WTC11 (cell line): Measurements from ENCODE around the gene OBI1. TPM values are rescaled to one million over a fixed set of nuclear protein-coding genes. Genes with fewer than 3 reads are reported as not detected.

Experiments
- ATAC-seq: fragments of 200-7000 bp; cut with Tn5 transposase; 2 replicates; pipeline ENCODE4 v1.10.0; 2021; ENCODE audit warnings: mild to moderate bottlenecking, moderate library complexity
- CTCF ChIA-PET: fragments of 300-600 bp; sonication (Branson Sonifier 250); formaldehyde crosslinking; loops from one replicate; lab custom pipeline; 2021; ENCODE audit warnings: antibody characterized with exemption; lab: Charles Lee
- POLR2A ChIA-PET: fragments of 350-600 bp; sonication (Branson Sonifier 250); formaldehyde crosslinking; loops from one replicate; lab custom pipeline; 2021; ENCODE audit warnings: antibody characterized with exemption; lab: Charles Lee
- DNase-seq: peaks from one replicate; pipeline ENCODE4 v3.0.0; 2021; ENCODE audit warnings: low spot score
- H3K27ac Mint-ChIP-seq: 2 replicates; pipeline ENCODE4 v1.8.0; 2021; ENCODE audit warnings: mixed read lengths
- H3K27me3 Mint-ChIP-seq: 2 replicates; pipeline ENCODE4 v1.8.0; 2021; ENCODE audit warnings: low read depth, mild to moderate bottlenecking, moderate library complexity, mixed read lengths
- H3K36me3 Mint-ChIP-seq: 2 replicates; pipeline ENCODE4 v1.8.0; 2021; ENCODE audit warnings: mixed read lengths
- H3K4me1 Mint-ChIP-seq: 2 replicates; pipeline ENCODE4 v1.8.0; 2022; ENCODE audit warnings: mixed read lengths
- H3K4me3 Mint-ChIP-seq: 2 replicates; pipeline ENCODE4 v1.8.0; 2021; ENCODE audit warnings: mild to moderate bottlenecking, moderate library complexity, mixed read lengths
- H3K9me3 Mint-ChIP-seq: 2 replicates; pipeline ENCODE4 v1.8.0; 2021; ENCODE audit warnings: mixed read lengths
- EMX1 ChIP-seq: fragments of 250-450 bp; sonication (Bioruptor Pico); IDR thresholded peaks from 2 replicates; pipeline ENCODE4 v1.8.0; 2021; ENCODE audit warnings: mild to moderate bottlenecking
- GABPB1 ChIP-seq: sonication (generic); formaldehyde crosslinking; IDR thresholded peaks from 2 replicates; pipeline ENCODE4 v1.8.1; 2023; ENCODE audit warnings: mild to moderate bottlenecking, missing genetic modification reagents
- GTF2I ChIP-seq: fragments of 250-450 bp; sonication (Bioruptor Pico); conservative IDR thresholded peaks from 2 replicates; pipeline ENCODE4 v1.4.0; 2021; ENCODE audit warnings: mild to moderate bottlenecking
- HMGA2 ChIP-seq: fragments of 250-450 bp; sonication (Bioruptor Pico); IDR thresholded peaks from 2 replicates; pipeline ENCODE4 v1.4.0; 2021; ENCODE audit warnings: mild to moderate bottlenecking, moderate library complexity
- IRF1 ChIP-seq: sonication (generic); formaldehyde crosslinking; IDR thresholded peaks from 2 replicates; pipeline ENCODE4 v1.8.0; 2023; ENCODE audit warnings: missing genetic modification reagents
- MAX ChIP-seq: sonication (generic); formaldehyde crosslinking; IDR thresholded peaks from 2 replicates; pipeline ENCODE4 v1.8.0; 2022; ENCODE audit warnings: mild to moderate bottlenecking, missing genetic modification reagents
- NR1H2 ChIP-seq: sonication (generic); formaldehyde crosslinking; IDR thresholded peaks from 2 replicates; pipeline ENCODE4 v1.9.0; 2021; ENCODE audit warnings: mild to moderate bottlenecking, moderate library complexity, missing genetic modification reagents
- PRDM15 ChIP-seq: sonication (generic); formaldehyde crosslinking; IDR thresholded peaks from 2 replicates; pipeline ENCODE4 v1.8.0; 2022; ENCODE audit warnings: missing genetic modification reagents
- RELA ChIP-seq: sonication (generic); formaldehyde crosslinking; IDR thresholded peaks from 2 replicates; pipeline ENCODE4 v1.8.1; 2022; ENCODE audit warnings: missing genetic modification reagents, mild to moderate bottlenecking, borderline replicate concordance
- SP1 ChIP-seq: sonication (generic); formaldehyde crosslinking; conservative IDR thresholded peaks from 2 replicates; pipeline ENCODE4 v1.8.1; 2022; ENCODE audit warnings: missing genetic modification reagents
- STAT6 ChIP-seq: sonication (generic); formaldehyde crosslinking; conservative IDR thresholded peaks from 2 replicates; pipeline ENCODE4 v1.8.1; 2023; ENCODE audit warnings: mild to moderate bottlenecking, low read depth, missing genetic modification reagents, moderate library complexity
- TEAD4 ChIP-seq: sonication (generic); formaldehyde crosslinking; IDR thresholded peaks from 2 replicates; pipeline ENCODE4 v1.8.0; 2022; ENCODE audit warnings: mild to moderate bottlenecking, missing genetic modification reagents
- USF1 ChIP-seq: sonication (generic); formaldehyde crosslinking; IDR thresholded peaks from 2 replicates; pipeline ENCODE4 v1.8.0; 2022; ENCODE audit warnings: mild to moderate bottlenecking, missing genetic modification reagents
- USF2 ChIP-seq: sonication (generic); formaldehyde crosslinking; IDR thresholded peaks from 2 replicates; pipeline ENCODE4 v1.8.1; 2023; ENCODE audit warnings: mild to moderate bottlenecking, missing genetic modification reagents, moderate library complexity
- ZNF121 ChIP-seq: sonication (generic); formaldehyde crosslinking; IDR thresholded peaks from 2 replicates; pipeline ENCODE4 v1.8.0; 2023; ENCODE audit warnings: missing genetic modification reagents
- ZNF138 ChIP-seq: sonication (generic); formaldehyde crosslinking; conservative IDR thresholded peaks from 2 replicates; pipeline ENCODE4 v1.8.1; 2022; ENCODE audit warnings: mild to moderate bottlenecking, moderate library complexity, missing genetic modification reagents
- ZNF219 ChIP-seq: sonication (generic); formaldehyde crosslinking; IDR thresholded peaks from 2 replicates; pipeline ENCODE4 v1.8.0; 2023; ENCODE audit warnings: missing genetic modification reagents, mild to moderate bottlenecking, borderline replicate concordance
- ZNF232 ChIP-seq: sonication (generic); formaldehyde crosslinking; IDR thresholded peaks from 2 replicates; pipeline ENCODE4 v1.8.0; 2022; ENCODE audit warnings: mild to moderate bottlenecking, missing genetic modification reagents
- ZNF317 ChIP-seq: sonication (generic); formaldehyde crosslinking; IDR thresholded peaks from 2 replicates; pipeline ENCODE4 v1.8.1; 2023; ENCODE audit warnings: low read depth, mild to moderate bottlenecking, moderate library complexity, missing genetic modification reagents, borderline replicate concordance
- ZNF416 ChIP-seq: fragments of 250-450 bp; sonication (Bioruptor Pico); IDR thresholded peaks from 2 replicates; pipeline ENCODE4 v1.9.0; 2021; ENCODE audit warnings: mild to moderate bottlenecking, inconsistent platforms
- ZNF423 ChIP-seq: fragments of 250-450 bp; sonication (Bioruptor Pico); IDR thresholded peaks from 2 replicates; pipeline ENCODE4 v2.1.2; 2022; ENCODE audit warnings: mild to moderate bottlenecking, moderate library complexity
- ZNF425 ChIP-seq: fragments of 250-450 bp; sonication (Bioruptor Pico); conservative IDR thresholded peaks from 2 replicates; pipeline ENCODE4 v1.9.0; 2021; ENCODE audit warnings: mild to moderate bottlenecking
- ZNF671 ChIP-seq: fragments of 250-450 bp; sonication (Bioruptor Pico); IDR thresholded peaks from 2 replicates; pipeline ENCODE4 v1.8.0; 2021; ENCODE audit warnings: mild to moderate bottlenecking
- total RNA-seq: library from RNA; stranded (reverse); gene quantifications from 3 replicates; pipeline ENCODE4 v1.2.3, GENCODE V29; 2021

The OBI1 gene
- total RNA-seq, 1 experiment from 2014 or later: 13.4 TPM

GRCh38 chr13:78599645-78600279, 59.2 kb downstream of the OBI1 start:
- ChIA-PET POLR2A (no interaction called here), CTCF (no interaction called here)
- Mint-ChIP-seq H3K27ac (no peak overlapping the region), H3K36me3 (no peaks in the 10 kb centered on the region), H3K9me3 (no peaks in the 10 kb centered on the region), H3K4me1 (peaks cover 51% of the 10 kb centered on the region), H3K27me3 (peaks cover 97% of the 10 kb centered on the region), H3K4me3 (no peak overlapping the region)
- ATAC-seq: no peak
- no peak for TF ChIP-seq ZNF232 (CRISPR knock-in tag)
- TF ChIP-seq ZNF317 (CRISPR knock-in tag): no peak
- TF ChIP-seq TEAD4: no peak
- no peak for TF ChIP-seq ZNF138 (CRISPR knock-in tag)
- TF ChIP-seq ZNF416 (CRISPR knock-in tag): no peak
- TF ChIP-seq HMGA2 (CRISPR knock-in tag): no peak
- TF ChIP-seq ZNF121 (CRISPR knock-in tag): no peak
- no peak for TF ChIP-seq ZNF219 (CRISPR knock-in tag)
- no peak for TF ChIP-seq IRF1
- TF ChIP-seq GABPB1 (CRISPR knock-in tag): no peak
- no peak for TF ChIP-seq STAT6 (CRISPR knock-in tag)
- TF ChIP-seq NR1H2: no peak
- TF ChIP-seq MAX: no peak
- TF ChIP-seq ZNF425: no peak
- no peak for TF ChIP-seq SP1 (CRISPR knock-in tag)
- no peak for TF ChIP-seq EMX1 (CRISPR knock-in tag)
- no peak for DNase-seq

GRCh38 chr13:78598966-78599644, 59.9 kb downstream of the OBI1 start:
- ChIA-PET CTCF (no interaction called here), POLR2A (no interaction called here)
- ATAC-seq (no peak), DNase-seq (no peak)
- Mint-ChIP-seq H3K9me3 (no peaks in the 10 kb centered on the region), H3K4me1 (peaks cover 54% of the 10 kb centered on the region), H3K27ac (no peak overlapping the region), H3K4me3 (no peak overlapping the region), H3K27me3 (peaks cover 97% of the 10 kb centered on the region), H3K36me3 (no peaks in the 10 kb centered on the region)
- TF ChIP-seq ZNF671 (no peak), USF1 (CRISPR knock-in tag) (no peak), GTF2I (CRISPR knock-in tag) (no peak), HMGA2 (CRISPR knock-in tag) (no peak), ZNF423 (no peak), NR1H2 (no peak), PRDM15 (CRISPR knock-in tag) (no peak), RELA (CRISPR knock-in tag) (no peak), USF2 (CRISPR knock-in tag) (no peak)
